ENCODE measurements around the gene CACFD1.

The CACFD1 gene

GRCh38 chr9:133459476-133460404, at the start of gene CACFD1:
TSS of gene CACFD1 (plus strand) at chr9:133459978. CDS start at chr9:133460067, 89 bp downstream.
- peak; percentile 96 for DNase-seq

- DNase-seq = no peak
These were observed 44.6 kb upstream of the CACFD1 start for GRCh38 chr9:133415170-133415569.

GRCh38 chr9:133417541-133418461, 42.0 kb upstream of the CACFD1 start, which contains the start of gene REXO4:
TSS of gene REXO4 (minus strand) at chr9:133418010. CDS start at chr9:133417844, 166 bp downstream.
- peak; percentile 96 for DNase-seq

- no peak for DNase-seq
These were observed 40.8 kb upstream of the CACFD1 start for GRCh38 chr9:133419005-133419404.

GRCh38 chr9:133420392-133420827, 39.4 kb upstream of the CACFD1 start:
- no peak for DNase-seq

GRCh38 chr9:133421615-133422542, 37.9 kb upstream of the CACFD1 start, which contains the start of gene ADAMTS13:
TSS of gene ADAMTS13 (plus strand) at chr9:133422367. CDS start at chr9:133422444, 77 bp downstream.
- DNase-seq = peak; percentile 69

GRCh38 chr9:133423216-133423615, 36.6 kb upstream of the CACFD1 start:
- DNase-seq = no peak

- DNase-seq = no peak
These were observed 35.6 kb upstream of the CACFD1 start for GRCh38 chr9:133424187-133424586.

GRCh38 chr9:133425049-133425632, 34.6 kb upstream of the CACFD1 start:
- no peak for DNase-seq

GRCh38 chr9:133426011-133426410, 33.8 kb upstream of the CACFD1 start:
- DNase-seq = no peak

- no peak for DNase-seq
These were observed 32.0 kb upstream of the CACFD1 start for GRCh38 chr9:133427658-133428348.

GRCh38 chr9:133428617-133429101, 31.1 kb upstream of the CACFD1 start:
- DNase-seq = no peak

- DNase-seq = no peak
These were observed 30.6 kb upstream of the CACFD1 start for GRCh38 chr9:133429214-133429613.

- DNase-seq = no peak
These were observed 30.1 kb upstream of the CACFD1 start for GRCh38 chr9:133429641-133430161.

GRCh38 chr9:133430244-133430643, 29.5 kb upstream of the CACFD1 start:
- no peak for DNase-seq

GRCh38 chr9:133433351-133433843, 26.4 kb upstream of the CACFD1 start:
- DNase-seq = no peak

GRCh38 chr9:133436681-133437080, 23.1 kb upstream of the CACFD1 start:
- no peak for DNase-seq

GRCh38 chr9:133437753-133438531, 21.8 kb upstream of the CACFD1 start:
- no peak for DNase-seq

GRCh38 chr9:133439337-133439736, 20.4 kb upstream of the CACFD1 start:
- DNase-seq = no peak

- DNase-seq = no peak
These were observed 18.9 kb upstream of the CACFD1 start for GRCh38 chr9:133440874-133441273.
